Motor neuron (in vitro differentiated cells): ENCODE data around the gene ACOX3. TPM values are rescaled to one million over a fixed set of nuclear protein-coding genes. Genes with fewer than 3 reads are reported as not detected.

Experiments used
- ATAC-seq, 8 experiments: fragments of 200-7000 bp; cut with Tn5 transposase; replicated peaks in 6 of 8; 2 replicates each; pipeline ENCODE4 v1.8.0; 2021; ENCODE audit warnings: mild to moderate bottlenecking in 8 of 8, moderate library complexity in 8 of 8
- H3K27ac ChIP-seq, 2 donors: fragments of 250-450 bp; sonication (Bioruptor Pico); 2 replicates each; pipeline ENCODE4 v1.9.0; 2021; ENCODE audit warnings: antibody characterized with exemption in 2 of 2, mild to moderate bottlenecking in 2 of 2, moderate library complexity in 1 of 2
- H3K4me1 ChIP-seq, 2 donors: fragments of 250-450 bp; sonication (Bioruptor Pico); replicated peaks in 1 of 2; 2 replicates each; pipeline ENCODE4 v1.6.1; 2021; ENCODE audit warnings: antibody characterized with exemption in 2 of 2, mild to moderate bottlenecking in 2 of 2, moderate library complexity in 1 of 2
- H3K4me3 ChIP-seq, 5 donors: fragments of 250-450 bp; sonication (Bioruptor Pico); 2 replicates each; pipeline ENCODE4 v1.9.0; 2021; ENCODE audit warnings: antibody characterized with exemption in 5 of 5, mild to moderate bottlenecking in 5 of 5, moderate library complexity in 4 of 5
- WGBS, 10 experiments: fragments of 450-650 bp; shearing (Covaris generic); methylation state at CpG; one replicate each; pipeline ENCODE4 v1.0.0; 2022; 5-methylcytosine and 5-hydroxymethylcytosine counted together
- in situ Hi-C, 9 experiments: fragments of 400-800 bp; cut with MboI; loops; one replicate each; pipeline ENCODE4 v1.15.0; 2021; ENCODE audit warnings: low sequenced_read_pairs in 9 of 9, low pct_unique_long_range_greater_than_20kb in 2 of 9; ENCODE audit not compliant: unreplicated experiment in 9 of 9
- total RNA-seq, 8 experiments: library from RNA; unstranded; fragments of 300-600 nt; gene quantifications; 2 replicates each; pipeline versions ENCODE4 v1.2.3 to v1.2.4, GENCODE V29; 2022

The ACOX3 gene
- total RNA-seq, 8 experiments from 2014 or later, result 6.9 to 19.7 (median 12.6) TPM

DNA sequence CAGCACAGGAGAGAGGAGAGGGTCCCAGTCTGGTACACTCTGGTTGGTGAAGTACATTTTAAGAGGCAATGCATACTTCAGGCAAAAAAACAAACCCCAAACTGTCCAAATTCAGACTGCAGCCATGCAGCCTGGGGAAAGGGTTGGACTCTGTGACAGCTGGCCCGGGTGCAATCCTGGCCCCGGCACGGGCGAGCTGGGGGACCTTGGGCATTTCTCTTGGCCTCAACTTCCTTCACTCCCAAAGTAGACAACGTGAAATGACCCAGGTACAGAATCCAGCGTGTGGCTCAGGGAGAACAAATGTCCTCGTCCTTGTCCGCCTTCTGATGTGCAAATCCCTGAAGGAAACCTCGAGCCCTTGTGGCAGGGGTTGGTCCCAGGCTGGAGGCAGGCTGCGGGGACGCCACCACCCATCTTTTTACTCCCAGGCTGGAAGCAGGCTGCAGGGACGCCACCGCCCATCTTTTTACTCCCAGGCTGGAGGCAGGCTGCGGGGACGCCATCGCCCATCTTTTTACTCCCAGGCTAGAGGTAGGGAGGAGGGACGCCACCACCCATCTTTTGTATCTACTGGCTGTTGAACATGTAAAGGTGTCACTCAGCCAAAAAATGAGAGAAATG is 62.3 kb downstream of the ACOX3 start:
- no peak for ATAC-seq
- Histone ChIP-seq H3K27ac (no peak overlapping the region), H3K4me1 (peaks cover 0 to 3% of the 10 kb centered on the region in 2 donors), H3K4me3 (no peak overlapping the region)
- 88 to 96% (median 89%) methylated on average over 3 to 5 of the region's 17 CpGs; no CpG with 5 or more reads in 6 of the 10 experiments for WGBS, 10 experiments
- in situ Hi-C loops, result no loop called here

DNA sequence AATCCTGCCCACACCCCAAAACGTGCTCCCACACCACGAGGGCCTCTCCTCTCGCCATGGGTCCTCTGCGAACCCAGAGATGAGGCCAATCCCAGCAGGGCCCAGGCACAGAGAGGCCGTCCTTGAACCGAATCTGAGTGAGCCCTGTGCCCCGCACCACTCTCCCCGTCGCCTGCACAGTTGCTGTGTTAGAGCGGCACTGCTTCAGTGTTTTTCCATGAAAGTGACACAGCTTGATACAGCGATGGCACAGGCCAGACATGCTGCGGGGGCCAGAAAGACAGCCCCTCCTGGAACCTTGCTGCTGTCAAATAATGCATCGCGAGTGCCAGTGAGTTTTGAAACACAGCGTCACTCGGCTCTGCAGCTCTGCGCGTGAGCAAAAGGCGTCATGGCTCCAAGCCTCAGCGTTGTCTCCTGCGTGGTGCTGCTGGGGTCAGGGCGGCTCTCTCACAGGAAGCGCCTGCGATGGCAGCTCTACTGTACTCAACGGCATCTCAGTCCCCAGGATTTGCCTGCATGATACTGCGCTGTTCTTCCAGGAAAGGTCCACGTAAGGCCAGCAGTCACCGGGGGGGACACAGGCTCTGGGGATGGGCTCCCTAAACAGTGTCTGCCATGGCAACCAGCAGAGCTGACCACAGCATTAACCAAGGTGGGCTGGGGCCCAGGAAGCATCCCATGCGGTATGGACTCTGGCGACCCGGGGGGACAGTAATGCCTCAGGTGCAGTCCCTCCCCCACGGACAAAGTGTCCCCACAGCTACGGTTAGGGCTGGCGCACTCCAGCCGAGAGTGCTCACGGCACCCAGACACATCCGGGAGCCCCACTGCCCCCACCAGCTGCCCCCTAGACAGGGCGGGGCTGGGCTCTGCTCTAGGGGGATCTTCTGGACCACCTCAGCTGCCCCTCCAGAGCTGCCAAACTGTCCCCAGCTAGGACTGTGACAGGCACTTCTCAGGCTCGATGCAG is 63.1 kb downstream of the ACOX3 start:
- no peak overlapping the region for H3K4me3 ChIP-seq
- no peak overlapping the region for H3K27ac ChIP-seq
- in situ Hi-C loops, result no loop called here
- 92 to 100% (median 92%) methylated on average over 1 to 17 of the region's 39 CpGs; no CpG with 5 or more reads in 4 of the 10 experiments for WGBS, 10 experiments
- ATAC-seq, result peak in 2 of 8 experiments; percentile 12 to 19
- H3K4me1 ChIP-seq, result peaks cover 0 to 5% of the 10 kb centered on the region in 2 donors

DNA sequence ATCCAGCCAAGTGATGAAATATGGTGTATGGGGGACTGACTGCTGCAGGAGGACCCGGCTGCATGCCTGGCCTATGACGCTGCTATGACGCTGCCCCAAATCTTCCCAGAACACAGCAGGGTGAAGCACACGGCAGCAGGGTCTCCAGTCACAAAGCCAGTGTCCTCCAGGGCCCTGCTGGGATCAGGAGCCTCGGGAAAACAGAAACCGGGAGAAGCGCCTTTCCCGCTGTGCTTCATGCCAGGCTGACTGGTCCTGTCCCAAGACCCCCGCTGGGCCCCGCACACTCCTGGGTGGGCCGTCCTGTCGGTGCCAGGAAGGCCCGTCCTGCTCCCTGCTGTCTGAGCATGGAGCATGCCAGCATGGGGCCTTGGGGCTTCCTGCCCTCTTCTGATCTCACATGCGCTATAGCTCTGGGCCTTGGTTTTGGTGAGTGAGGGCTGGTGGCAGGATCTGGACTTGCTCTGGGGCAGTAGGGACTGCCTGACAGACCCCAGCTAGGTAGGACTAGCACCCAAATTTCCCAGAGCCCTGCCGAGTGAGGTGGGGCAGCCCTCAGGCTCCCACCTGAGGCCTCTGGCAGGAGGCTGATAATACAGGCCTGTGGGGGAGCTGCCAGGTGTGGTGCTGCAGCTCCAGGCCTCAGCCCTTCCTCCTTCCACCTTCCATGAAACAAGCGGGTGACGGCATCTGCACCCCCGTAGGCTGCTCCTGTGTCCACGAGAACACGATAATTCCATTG is 64.0 kb downstream of the ACOX3 start:
- H3K27ac ChIP-seq, result no peak overlapping the region
- ATAC-seq, result no peak
- no peak overlapping the region for H3K4me3 ChIP-seq
- in situ Hi-C loops, result no loop called here
- peaks cover 0 to 3% of the 10 kb centered on the region in 2 donors for H3K4me1 ChIP-seq
- 67 to 100% (median 82%) methylated on average over 1 to 6 of the region's 20 CpGs; no CpG with 5 or more reads in 3 of the 10 experiments for WGBS, 10 experiments

DNA sequence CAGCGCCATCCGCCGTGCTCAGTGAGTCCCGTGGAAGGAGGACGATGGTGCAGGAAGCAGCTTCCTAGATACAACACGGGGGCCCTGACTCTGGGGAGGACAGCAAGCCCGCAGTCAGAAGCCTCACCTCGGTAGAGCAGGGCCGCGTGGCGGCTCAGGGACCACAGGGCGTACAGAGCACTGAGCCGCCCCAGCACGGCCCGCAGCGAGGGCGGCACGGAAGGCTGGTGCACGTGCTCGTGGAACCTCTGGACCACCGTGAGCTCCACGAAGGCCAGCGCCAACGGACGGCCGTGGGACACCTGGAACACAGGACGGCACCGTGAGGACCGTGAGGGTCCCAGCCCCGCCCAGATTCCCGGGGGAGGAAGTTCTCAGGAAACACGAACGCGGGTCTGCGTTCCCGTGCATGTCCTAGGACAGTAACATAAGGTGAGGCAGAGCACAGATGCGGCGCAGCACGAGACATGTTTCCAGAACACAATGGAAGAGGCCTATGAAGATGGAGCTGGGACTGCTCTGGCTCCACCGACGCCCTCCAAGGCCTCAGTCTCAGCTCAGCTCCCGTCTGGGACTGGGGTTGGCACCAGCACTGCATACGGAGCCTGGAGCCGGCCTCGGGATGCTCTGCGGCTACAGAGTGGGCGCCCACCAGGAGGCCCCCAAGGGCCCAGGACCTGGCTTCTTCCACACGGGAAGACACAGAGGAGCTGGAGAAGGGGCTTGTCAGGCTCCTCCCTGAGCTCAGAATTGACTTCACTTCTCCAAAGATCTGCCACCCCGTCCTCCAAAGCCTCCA is 65.5 kb downstream of the ACOX3 start:
- 76 to 95% (median 91%) methylated on average over 10 to 16 of the region's 49 CpGs; no CpG with 5 or more reads in 6 of the 10 experiments for WGBS, 10 experiments
- ATAC-seq, result no peak
- in situ Hi-C loops, result no loop called here
- H3K27ac ChIP-seq, result no peak overlapping the region
- H3K4me1 ChIP-seq, result peaks cover 0 to 9% of the 10 kb centered on the region in 2 donors
- H3K4me3 ChIP-seq, result no peak overlapping the region

DNA sequence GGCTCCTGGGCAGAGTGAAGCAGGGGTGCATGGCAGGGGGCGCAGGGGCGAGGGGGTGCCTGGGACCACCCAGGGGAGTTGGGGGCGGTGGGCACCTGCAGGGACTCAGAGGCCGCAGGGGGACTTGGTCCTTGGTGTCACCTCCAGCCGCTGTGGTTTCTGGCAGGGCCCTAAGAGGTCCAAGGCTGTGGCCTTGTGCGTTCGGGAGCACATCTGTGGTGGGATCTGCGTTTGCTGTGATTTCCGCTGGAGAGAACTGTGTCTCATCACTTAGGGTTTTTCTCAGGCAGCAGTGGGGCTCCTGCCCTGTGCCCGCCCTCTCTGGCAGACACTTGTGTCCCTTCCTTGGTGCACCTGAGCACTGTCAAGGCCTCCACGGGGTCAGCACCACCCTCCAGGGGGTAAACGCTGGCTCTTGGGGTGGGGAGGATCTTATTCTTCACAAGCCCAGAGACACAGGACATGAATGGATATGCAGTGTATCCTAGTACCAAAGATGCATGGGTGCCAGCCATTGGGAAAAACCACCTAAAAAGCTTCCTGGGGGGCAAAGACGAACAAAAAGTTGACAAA is 66.5 kb downstream of the ACOX3 start:
- Histone ChIP-seq H3K4me3 (no peak overlapping the region), H3K27ac (no peak overlapping the region), H3K4me1 (peaks cover 0 to 9% of the 10 kb centered on the region in 2 donors)
- 17 to 94% (median 60%) methylated on average over 1 to 3 of the region's 13 CpGs; no CpG with 5 or more reads in 7 of the 10 experiments for WGBS, 10 experiments
- ATAC-seq, result no peak
- in situ Hi-C loops, result no loop called here

DNA sequence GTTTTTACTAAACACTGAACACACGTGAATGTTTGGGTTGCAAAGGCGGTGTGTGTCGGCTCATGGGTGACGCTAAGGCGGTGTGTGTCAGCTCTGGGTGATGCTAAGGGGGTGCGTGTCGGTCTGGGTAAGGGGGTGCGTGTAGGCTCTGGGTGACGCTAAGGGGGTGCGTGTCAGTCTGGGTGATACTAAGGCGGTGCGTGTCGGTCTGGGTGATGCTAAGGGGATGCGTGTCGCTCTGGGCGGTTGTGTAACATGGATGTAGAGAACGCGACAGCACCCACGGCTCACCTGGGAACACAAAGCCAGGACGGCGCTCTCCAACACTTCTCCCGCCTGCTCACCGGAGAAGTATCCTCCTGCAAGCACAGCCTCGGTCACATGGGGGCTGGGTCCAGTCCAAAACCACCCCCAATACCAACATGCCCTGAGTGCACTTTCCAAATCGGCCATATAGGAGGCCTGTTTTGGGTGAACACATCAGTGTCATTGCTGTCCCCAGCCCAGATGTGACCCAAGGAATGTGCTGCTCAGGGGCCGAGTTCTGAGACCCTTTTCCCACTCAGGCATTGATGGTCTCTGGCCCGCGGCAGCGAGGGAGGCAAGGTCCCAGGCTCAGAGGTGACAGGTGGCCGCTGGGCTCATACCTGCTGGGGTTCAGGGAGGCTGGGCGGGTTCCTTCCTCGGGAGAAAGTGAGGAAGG is 67.1 kb downstream of the ACOX3 start:
- ATAC-seq, result no peak
- 60 to 100% (median 82%) methylated on average over 1 to 15 of the region's 32 CpGs; no CpG with 5 or more reads in 3 of the 10 experiments for WGBS, 10 experiments
- in situ Hi-C loops, result no loop called here

DNA sequence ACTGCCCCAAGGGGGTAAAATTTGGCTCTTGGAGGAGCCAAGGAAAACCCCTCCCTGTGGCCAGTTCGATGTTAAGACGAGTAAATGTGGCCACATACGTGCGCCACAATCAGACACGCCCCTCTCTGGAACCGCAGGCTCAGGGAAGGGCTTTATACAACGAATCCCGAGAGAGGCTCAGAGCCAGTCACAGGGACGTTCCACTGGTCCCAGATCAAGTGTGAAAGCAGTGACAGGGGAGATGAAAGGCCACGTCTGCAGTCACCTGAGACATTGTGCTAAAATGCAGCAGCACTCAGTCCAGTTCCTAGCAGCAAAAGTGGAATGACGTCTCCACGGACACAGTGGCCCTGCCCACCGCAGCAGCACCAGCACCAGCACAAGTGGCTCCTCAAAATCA is 68.0 kb downstream of the ACOX3 start:
- peaks cover 0 to 9% of the 10 kb centered on the region in 2 donors for H3K4me1 ChIP-seq
- in situ Hi-C loops, result no loop called here
- H3K4me3 ChIP-seq, result no peak overlapping the region
- no peak overlapping the region for H3K27ac ChIP-seq
- 50 to 79% (median 73%) methylated on average over 2 to 11 of the region's 13 CpGs; no CpG with 5 or more reads in 5 of the 10 experiments for WGBS, 10 experiments
- peak in 4 of 8 experiments; percentile 15 to 46 (median 27) for ATAC-seq

More for the DNA sequence above, 67.1 kb downstream of the ACOX3 start:
- H3K4me1 ChIP-seq, result peaks cover 0 to 9% of the 10 kb centered on the region in 2 donors
- H3K4me3 ChIP-seq, result no peak overlapping the region
- H3K27ac ChIP-seq, result no peak overlapping the region

DNA sequence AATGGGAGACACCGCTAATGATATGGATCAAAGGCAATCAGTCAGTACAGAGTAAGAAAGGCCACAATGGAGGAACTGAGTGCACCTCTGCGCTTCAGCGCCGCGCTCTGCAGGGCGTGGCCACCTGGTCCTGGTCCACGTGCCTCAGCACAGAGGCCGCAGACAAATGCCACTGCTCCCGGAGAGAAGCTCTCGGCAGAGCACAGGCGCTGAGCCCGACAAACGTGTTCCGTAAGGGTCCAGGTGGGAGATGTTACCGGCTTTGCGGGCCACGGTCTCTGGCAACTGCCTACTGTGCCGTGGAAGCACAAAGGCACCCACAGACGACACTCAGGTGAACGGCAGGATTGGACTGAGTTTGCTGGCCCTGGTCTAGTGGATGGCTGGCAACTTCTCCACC is 68.9 kb downstream of the ACOX3 start:
- WGBS, 10 experiments, result 85 to 100% (median 94%) methylated on average over 1 to 7 of the region's 20 CpGs; no CpG with 5 or more reads in 3 of the 10 experiments
- Histone ChIP-seq H3K27ac (no peak overlapping the region), H3K4me1 (peaks cover 0 to 9% of the 10 kb centered on the region in 2 donors), H3K4me3 (no peak overlapping the region)
- in situ Hi-C loops, result no loop called here
- no peak for ATAC-seq

DNA sequence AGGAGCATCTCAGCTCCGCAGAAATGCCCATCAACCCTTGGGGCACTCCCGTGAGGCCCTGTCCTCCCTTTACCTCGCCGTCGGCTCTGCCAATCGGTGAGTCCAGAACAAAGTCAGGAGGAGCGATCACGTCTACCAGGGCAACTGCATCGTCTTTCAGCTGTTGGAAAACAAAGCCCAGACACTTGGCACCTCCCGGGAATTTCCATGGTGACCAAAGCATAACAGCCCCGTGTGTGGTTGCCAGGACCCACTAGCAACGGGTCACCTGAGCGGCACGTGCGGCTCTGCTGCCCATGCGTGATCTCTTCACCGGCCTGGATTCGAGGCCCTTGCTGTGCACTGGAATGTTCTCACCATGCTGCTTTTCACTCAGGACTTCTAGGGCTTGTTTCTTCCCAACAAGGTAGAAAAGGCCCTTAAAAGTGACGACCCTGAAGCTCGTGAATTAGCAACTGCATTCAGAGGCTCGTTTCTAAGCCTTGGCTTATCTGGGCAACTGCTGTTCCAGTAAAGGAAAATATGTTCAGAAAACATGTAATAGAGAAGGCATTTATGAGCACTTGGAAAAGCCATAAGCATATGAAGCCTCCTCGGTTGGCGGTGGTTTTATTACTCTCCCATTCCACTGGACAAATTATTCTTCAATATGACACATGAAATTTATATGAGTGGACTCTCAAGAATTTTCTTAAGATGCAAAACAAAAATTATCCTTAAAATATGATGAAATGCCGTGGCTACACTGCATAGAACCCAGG is 69.5 kb downstream of the ACOX3 start:
- no peak overlapping the region for H3K27ac ChIP-seq
- H3K4me3 ChIP-seq, result no peak overlapping the region
- peak in 4 of 8 experiments; percentile 32 to 79 (median 52) for ATAC-seq
- WGBS, 10 experiments, result 44 to 94% (median 80%) methylated on average over 1 to 9 of the region's 24 CpGs
- in situ Hi-C loops, result no loop called here
- H3K4me1 ChIP-seq, result peaks cover 0 to 9% of the 10 kb centered on the region in 2 donors

DNA sequence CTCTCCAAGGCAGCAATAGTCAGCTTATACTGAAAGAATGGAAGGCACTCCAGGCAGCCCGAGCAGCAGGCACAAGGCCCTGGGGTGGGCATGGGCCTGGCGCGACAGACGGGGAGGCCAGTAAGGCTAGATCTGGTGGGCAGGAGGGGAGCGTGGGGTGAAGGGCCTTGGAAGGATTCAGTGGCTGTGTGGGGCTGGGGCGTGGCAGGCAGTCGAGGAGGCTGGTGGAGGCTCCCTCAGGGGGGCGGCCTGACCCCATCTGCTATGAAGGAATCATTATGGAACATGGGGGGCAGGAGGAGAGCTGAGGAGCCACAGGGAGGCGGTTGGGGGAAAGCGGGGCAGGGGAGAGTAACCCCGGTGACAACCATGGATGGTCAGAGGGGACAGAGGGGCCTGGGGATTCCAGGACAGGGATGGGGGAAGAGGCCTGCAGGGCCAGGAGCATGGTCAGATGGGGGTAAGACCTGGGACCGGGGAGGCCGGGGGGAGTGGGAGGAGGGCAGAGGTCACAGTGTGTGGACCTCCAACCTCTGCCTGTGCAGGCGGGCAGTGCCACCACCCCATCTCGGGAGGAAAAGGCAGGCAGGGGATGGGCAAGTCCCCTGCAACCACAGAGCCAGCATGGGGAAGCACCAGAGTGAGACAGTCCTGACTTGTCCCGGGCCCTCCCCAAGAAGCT is 70.3 kb downstream of the ACOX3 start:
- peaks cover 0 to 9% of the 10 kb centered on the region in 2 donors for H3K4me1 ChIP-seq
- 100% methylated on average over 2 of the region's 16 CpGs; no CpG with 5 or more reads in 9 of the 10 experiments for WGBS, 10 experiments
- ATAC-seq, result peak in 1 of 8 experiments; percentile 10
- no peak overlapping the region for H3K27ac ChIP-seq
- H3K4me3 ChIP-seq, result no peak overlapping the region
- in situ Hi-C loops, result no loop called here
